HG03135 (cell line): ENCODE data around the gene PLAC9.
"Not testable (repeated sequence)": the region's sequence is repeated elsewhere in the genome, so short reads cannot be mapped to it uniquely, and the experiment has no call there.

Experiments
- ATAC-seq: cut with Tn5 transposase; IDR thresholded peaks from one replicate; pipeline ENCODE4 v1.9.1; 2021; ENCODE audit warnings: mild to moderate bottlenecking, moderate library complexity; ENCODE audit not compliant: unreplicated experiment

Gene PLAC9, protein sequence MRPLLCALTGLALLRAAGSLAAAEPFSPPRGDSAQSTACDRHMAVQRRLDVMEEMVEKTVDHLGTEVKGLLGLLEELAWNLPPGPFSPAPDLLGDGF

DNA sequence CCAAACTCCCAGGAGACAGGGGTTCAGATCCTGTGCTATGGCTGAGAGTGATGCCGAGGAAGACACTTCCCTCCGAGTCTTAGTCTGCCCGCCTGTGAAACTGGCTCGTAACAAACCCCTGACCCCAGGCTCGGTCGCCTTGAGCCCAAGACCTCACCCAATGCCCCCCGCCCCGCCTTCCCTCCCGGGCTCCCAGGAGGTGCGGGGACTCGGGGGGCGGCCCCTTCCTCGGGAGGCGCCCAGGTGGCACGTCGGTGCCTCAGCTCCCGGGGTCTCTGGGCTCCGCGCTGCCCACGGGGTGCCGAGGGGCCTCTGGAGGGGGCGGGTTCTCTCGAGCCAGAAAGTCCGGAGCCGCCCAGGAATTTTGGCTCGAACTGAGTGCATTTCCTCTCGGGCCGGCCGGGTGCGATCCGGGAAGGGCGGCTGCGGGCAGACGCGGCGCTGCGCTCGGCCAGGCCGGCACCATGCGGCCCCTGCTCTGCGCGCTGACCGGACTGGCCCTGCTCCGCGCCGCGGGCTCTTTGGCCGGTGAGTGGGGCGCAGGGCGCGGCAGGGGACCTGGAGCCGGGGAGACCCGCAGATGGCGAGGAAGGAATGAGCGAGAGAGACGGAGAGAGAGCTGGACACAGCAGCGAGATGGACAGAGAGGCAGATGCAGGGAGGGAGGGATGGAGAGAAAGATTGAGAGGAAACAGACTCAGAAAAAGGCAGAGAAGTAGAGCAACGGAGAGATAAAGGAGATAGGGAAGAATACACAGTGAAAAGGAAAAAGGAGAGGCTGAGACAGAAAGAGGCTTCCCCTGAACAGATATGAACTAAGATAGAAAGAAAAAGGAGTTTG, at the start of gene PLAC9:
Gene PLAC9 (plus strand): TSS at position 432 of the 841 bp plus-strand sequence. CDS start 33 bp downstream, at position 465.
- ATAC-seq, result no peak

- no peak for ATAC-seq
Observed at GRCh38 chr10:80090121-80090520, 42.4 kb upstream of the PLAC9 start.

- ATAC-seq, result no peak
Observed at GRCh38 chr10:80094231-80094630, 38.3 kb upstream of the PLAC9 start.

DNA sequence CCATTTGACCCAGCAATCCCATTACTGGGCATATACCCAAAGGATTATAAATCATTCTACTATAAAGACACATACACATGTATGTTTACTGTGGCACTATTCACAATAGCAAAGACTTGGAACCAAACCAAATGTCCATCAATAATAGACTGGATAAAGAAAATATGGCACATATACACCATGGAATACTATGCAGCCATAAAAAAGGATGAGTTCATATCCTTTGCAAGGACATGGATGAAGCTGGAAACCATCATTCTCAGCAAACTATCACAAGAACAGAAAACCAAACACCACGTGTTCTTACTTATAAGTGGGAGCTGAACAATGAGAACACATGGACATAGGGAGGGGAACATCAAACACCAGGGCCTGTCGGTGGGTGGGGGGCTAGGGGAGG, 34.3 kb upstream of the PLAC9 start:
- not testable (repeated sequence) for ATAC-seq

DNA sequence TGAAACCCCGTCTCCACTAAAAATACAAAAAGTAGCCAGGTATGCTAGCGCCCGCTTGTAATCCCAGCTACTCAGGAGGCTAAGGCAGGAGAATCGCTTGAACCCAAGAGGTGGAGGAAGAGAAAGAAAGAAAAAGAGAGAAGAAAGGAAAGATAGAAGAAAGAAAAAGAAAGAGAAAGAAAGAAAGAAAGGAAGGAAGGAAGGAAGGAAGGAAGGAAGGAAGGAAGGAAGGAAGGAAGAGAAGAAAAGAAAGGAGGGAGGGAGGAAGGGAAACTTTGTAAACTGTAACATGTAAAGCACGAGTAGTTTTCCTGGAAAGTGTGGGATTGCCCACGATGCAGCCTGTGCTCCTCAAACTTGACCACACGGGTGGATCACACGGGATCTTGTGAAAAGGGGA, 33.2 kb upstream of the PLAC9 start:
- ATAC-seq, result not testable (repeated sequence)

DNA sequence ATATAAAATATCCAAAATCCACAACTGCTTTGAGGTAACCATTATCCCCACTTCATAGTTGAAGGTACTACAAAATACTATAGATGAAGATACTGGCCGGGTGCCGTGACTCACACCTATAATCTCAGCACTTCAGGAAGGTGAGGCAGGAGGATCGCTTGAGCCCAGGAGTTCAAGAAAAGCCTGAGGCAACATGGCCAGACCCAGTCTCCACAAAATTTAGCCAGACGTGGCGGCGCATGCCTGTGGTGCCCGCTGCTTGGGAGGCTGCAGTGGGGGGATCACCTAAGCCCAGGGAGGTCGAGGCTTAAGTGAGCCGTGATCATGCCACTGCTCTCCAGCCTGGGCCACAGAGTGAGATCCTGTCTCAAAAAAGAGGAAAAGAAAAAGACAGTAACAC, 32.4 kb upstream of the PLAC9 start:
- ATAC-seq, result no peak

DNA sequence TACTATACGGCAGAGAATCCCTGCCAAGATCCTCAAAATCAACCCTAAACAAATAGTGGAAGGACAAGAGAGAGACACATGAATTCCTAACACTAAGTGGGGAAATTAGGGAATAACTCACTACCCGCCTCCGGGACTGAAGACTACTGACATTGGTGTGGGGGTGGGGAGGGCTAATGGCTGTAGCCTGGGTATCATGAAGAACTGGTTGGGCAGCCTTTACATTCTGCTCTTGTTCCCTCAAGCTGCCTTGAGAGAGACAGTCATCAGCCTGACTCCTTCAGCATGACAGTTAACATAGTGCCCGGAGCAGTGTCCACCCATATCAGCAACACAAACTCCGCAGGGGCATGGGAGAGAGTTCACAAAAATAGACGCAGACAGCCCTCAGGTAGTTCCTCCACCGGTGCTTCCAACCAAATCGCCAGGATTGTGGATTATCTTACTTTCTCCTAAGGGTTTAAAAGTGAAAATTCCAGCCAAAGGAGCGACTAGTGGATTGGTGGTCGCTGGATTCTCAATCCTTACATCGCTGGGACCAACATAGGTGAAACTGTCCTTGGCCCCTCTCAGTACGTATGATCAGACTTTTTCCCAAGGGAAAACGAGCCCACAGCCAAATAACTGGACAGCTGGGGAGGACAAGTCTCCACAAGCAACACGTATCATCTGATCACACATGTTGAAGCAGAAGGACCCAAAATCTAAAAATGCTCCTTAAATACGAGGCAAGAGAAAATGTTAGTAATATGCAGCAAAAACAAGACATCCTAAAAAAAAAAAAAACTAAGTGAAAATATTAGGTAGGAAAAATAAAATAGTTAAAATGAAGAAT, 31.5 kb upstream of the PLAC9 start:
- ATAC-seq, result no peak

- ATAC-seq, result peak; percentile 79
Observed at GRCh38 chr10:80104066-80104926, 28.2 kb upstream of the PLAC9 start.

GRCh38 chr10:80108576-80109239, 23.8 kb upstream of the PLAC9 start:
- ATAC-seq, result no peak

GRCh38 chr10:80110986-80111385, 21.5 kb upstream of the PLAC9 start:
- no peak for ATAC-seq

DNA sequence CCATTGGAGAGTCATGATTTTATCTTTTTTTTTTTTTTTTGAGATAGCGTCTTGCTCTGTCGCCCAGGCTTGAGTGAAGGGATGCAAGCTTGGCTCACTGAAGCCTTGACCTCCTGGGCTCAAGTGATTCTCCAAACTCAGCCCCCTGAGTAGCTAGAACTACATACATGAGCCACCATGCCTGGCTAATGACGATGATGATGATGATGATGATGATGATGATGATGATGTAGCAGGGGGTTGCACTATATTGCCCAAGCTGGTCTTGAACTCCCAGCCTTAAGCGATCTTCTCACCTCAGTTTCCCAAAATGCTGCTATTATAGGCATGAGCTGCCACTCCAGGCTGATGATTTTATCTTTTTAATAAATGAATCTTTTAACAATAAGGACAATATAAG, 13.9 kb upstream of the PLAC9 start:
- no peak for ATAC-seq

DNA sequence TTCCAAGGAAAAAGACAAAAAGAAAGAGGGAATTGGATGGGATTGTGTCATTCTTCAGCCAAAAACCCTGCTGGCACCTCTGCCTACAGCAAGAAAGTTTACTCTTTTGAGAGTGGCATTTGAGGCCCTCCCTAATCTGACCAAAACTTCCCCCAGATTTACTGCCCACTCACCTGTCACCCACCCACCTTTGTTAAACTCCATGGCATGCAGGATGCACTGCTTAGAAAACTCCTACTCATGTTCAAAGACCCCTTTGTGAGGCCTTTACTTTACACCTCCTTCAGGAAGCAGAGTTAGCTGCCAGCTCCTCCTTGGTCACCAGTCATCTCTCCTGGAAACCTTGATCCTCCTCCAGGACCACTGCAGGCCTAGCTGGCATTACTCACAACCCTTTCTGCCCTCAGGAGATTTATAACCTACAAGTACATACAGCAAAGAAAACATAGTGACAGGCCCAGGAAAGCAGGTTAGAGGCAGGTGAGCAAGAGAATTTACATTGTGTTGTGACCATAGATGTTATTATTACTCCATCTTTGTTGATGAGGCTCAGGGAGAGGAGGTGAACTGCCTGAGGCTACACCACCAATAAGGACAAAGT, 10.3 kb upstream of the PLAC9 start:
- no peak for ATAC-seq

DNA sequence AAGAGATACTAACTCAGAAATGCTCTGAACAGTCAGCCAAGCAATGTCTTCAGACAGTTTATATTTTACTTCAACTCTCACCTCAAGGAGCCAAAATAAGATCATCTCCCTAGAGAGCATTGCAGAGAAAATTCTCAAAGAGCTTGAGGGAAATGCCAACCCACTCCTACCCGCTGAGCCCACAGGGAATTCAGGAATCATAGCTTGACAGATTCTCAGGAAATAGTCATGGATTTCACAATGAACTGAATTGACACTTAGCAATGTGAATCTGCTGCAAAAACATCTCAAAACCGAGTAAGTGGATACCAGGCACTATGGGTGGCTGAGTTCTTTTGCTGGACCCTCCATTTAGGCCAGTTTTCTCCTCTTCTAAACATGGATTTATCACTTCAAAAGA, 9.8 kb upstream of the PLAC9 start:
- ATAC-seq, result no peak

DNA sequence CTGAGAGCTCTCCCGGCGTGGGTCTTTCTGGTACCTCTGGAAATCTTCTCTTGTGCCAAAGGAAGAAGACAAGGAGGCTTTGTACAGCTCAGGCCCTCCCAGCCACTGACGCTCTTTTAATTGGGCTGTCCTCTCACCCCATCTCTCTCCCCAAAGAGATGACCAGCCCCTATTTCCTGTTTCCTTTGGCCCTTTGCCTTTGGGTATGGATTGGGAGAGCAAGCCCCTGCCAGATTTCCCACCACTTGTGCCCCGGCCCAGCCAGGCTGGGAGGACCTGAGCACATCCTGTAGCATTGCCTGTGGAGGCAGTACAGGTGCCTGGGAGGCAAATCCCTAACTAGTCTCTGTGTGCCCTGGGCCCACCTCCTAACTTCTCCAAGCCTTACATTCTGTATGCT, 5.7 kb upstream of the PLAC9 start:
- ATAC-seq, result no peak

DNA sequence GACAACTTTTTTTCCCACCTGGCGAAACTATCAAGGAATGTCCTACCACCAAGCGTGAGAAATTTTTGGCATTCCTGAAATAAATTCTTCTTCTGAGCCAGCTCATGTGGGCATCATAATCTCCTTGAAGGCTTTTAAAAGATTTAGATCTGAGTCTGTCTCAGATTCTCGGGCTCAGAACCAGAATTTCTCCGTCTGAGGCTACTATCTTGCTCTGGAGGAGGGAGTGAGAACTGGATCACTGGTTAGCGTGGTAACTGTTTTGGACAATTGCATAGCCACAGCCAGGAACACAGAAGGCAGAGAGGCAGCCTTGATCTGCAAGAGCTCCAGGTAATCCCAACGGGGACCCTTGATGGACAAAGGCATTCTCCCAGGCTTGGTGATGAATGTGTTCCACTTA, 1.0 kb upstream of the PLAC9 start:
- ATAC-seq, result no peak

GRCh38 chr10:80133206-80133605, 676 bp downstream of the PLAC9 start:
- ATAC-seq, result no peak

DNA sequence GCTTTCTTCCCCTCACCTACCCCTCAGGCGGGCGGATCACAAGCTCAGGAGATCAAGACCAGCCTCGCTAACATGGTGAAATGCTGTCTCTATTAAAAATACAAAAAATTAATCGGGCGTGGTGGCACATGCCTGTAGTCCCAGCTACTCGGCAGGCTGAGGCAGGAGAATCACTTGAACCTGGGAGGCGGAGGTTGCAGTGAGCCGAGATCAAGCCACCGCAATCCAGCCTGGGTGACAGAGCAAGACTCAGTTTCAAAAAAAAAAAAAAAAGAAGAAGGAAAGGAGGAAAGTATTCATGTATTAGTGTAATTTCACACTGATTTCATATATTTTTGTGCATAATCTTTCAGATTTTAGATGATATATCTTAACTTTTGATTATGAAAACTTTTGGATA, 1.2 kb downstream of the PLAC9 start:
- not testable (repeated sequence) for ATAC-seq

DNA sequence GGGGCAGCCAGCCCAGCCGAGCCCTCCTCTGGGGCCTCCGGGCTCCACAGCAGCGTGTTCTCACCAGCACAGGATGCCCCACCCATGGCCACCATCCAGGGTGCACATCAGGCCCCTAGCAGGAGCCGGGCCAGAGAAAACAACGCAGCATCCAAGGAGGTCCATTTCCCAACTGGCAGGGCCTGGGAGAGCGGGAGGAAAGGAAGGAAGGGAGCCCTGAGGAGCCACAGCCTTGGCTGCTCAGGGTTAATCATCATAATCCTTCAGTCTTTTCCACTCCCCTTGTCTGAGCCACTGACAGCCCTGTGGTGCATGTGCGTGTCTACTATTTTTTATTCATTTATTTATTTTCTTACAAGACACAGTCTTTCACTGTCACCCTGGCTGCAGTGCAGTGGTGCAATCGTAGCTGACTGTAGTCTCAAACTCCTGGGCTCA, 3.6 kb downstream of the PLAC9 start:
- no peak for ATAC-seq

DNA sequence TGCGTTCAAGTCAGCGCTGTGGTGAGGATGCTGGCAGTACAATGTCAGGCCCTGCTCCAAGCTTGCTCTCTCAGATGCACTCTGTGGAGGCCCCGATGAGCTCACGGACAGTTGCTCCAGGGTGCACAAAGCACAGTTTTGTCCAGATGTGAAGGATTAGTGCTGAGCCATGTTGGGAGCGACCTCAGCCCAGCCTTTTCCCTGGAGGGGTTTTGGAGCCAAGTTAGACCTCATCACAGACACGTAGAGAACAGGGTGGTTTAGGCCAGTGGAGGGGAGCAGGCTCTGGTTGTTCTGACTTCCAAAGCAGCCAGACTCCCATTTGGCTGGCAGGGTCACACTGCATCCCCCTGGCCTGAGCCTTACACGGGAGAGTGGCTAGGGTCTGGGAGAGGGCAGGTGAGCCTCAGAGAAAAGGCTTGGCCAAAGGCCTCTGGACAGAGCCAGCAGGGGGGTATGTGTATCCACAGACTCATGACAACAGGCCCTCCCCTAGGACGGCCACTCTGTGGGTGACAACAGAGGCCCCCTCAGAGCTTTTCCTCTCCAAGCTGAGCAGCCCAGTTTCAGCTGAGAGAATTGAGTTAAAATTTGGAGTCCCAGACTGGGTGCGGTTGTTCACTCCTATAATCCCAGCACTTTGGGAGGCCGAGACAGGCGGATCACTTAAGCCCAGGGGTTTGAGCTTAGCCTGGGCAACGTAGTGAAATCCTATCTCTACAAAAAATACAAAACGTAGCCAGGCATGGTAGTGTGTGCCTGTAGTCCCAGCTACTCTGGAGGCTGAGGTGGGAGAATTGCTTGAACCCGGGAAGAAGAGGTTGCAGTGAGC, 4.7 kb downstream of the PLAC9 start:
- ATAC-seq, result no peak
